ENCODE results near the gene RBM5. TPM values are rescaled to one million over a fixed set of nuclear protein-coding genes. Genes with fewer than 3 reads are reported as not detected.
A peak's percentile ranks its signal among the peaks of the same experiment; 100 is the strongest.

RBM5 gene
- total and polyA plus RNA-seq, 10 of the 15 experiments (the other 5 are each of a cell fraction or from before 2014, with no cell fraction given) = 35.1 to 347 (median 111) TPM

- Histone ChIP-seq H4K20me1 (ENCODE audit: control insufficient read depth, insufficient read depth) (no peaks in the 10 kb centered on the region), H3K4me2 (ENCODE audit: control insufficient read depth, insufficient read depth) (no peak overlapping the region), H3K9me3 (replicated peaks; ENCODE audit: control insufficient read depth, insufficient read depth, low read length) (no peaks in the 10 kb centered on the region), H3K4me3 (no peak overlapping the region), H3K4me1 (ENCODE audit: control insufficient read depth, insufficient read depth, low read length) (no peaks in the 10 kb centered on the region), H3K9ac (ENCODE audit: control insufficient read depth, insufficient read depth, low read length) (no peak overlapping the region), H2AFZ (ENCODE audit: control insufficient read depth, low read depth, low read length) (no peak overlapping the region), H3K36me3 (ENCODE audit: control insufficient read depth in 2 of 2, insufficient read depth in 2 of 2, low read length in 1 of 2) (no peaks in the 10 kb centered on the region), H3K79me2 (ENCODE audit: control insufficient read depth, insufficient read depth, low read length) (no peaks in the 10 kb centered on the region), H3K27ac (ENCODE audit: control insufficient read depth, insufficient read depth) (no peak overlapping the region), H3K27me3 (replicated peaks in 1 of 2; ENCODE audit: control insufficient read depth in 2 of 2, insufficient read depth in 2 of 2, low read length in 1 of 2) (peaks cover 0 to 2% of the 10 kb centered on the region in 2 experiments; a peak in 1 of 4 replicates)
- ATAC-seq (peak; percentile 45; the same call in 1 of the 3 replicates), DNase-seq (ENCODE audit: low read depth, low spot score) (no peak), FAIRE-seq (no peak)
- CTCF ChIA-PET = no interaction called here
- WGBS (ENCODE audit: insufficient coverage, insufficient replicate concordance, low lambda C conversion rate, missing lambda C conversion rate) = 39% methylated on average over 3 of the region's 3 CpGs
- peak in 1 of 3 experiments; percentile 9; a peak in 1 of 6 replicates for TF ChIP-seq CTCF (IDR thresholded peaks at IDR 0.05 in 2 of 3, conservative IDR thresholded peaks at IDR 0.05 in 1 of 3; ENCODE audit: control insufficient read depth in 2 of 3, extremely low read depth in 1 of 3, insufficient read depth in 1 of 3, low read depth in 3 of 3, low read length in 3 of 3)
- no peak for TF ChIP-seq IRF3 (IDR thresholded peaks at IDR 0.05)
- RAD21 ChIA-PET (ENCODE audit: unreplicated experiment) = no interaction called here
- in situ Hi-C loops (cut with MboI) = no loop called here
- BruUV-seq (replicated peaks) = no TSS peak
- POLR2A ChIA-PET = no interaction called here
- SMC1A ChIA-PET (ENCODE audit: uncharacterized antibody, unreplicated experiment) = no interaction called here
- intact Hi-C loops (cut with micrococcal nuclease; ENCODE audit: unreplicated experiment) = no loop called here
Measured at GRCh38 chr3:50146316-50146901, 57.7 kb downstream of the RBM5 start.

GRCh38 chr3:50147016-50147415, 58.3 kb downstream of the RBM5 start:
- H3K79me2 ChIP-seq (ENCODE audit: control insufficient read depth, insufficient read depth, low read length) = no peaks in the 10 kb centered on the region
- intact Hi-C loops (cut with micrococcal nuclease; ENCODE audit: unreplicated experiment) (no loop called here), in situ Hi-C loops (cut with MboI) (no loop called here)
- H2AFZ ChIP-seq (ENCODE audit: control insufficient read depth, low read depth, low read length) = no peak overlapping the region
- ChIA-PET SMC1A (ENCODE audit: uncharacterized antibody, unreplicated experiment) (no interaction called here), RAD21 (ENCODE audit: unreplicated experiment) (no interaction called here), POLR2A (no interaction called here), CTCF (no interaction called here)
- TF ChIP-seq KDM1A (IDR thresholded peaks at IDR 0.05; ENCODE audit: borderline replicate concordance) = no peak
- TF ChIP-seq PRDM15 (CRISPR knock-in tag; IDR thresholded peaks at IDR 0.05) = no peak
- TF ChIP-seq ZNF384 (IDR thresholded peaks at IDR 0.05; ENCODE audit: borderline replicate concordance, low read depth, low read length) = no peak
- TF ChIP-seq IKZF2 (IDR thresholded peaks at IDR 0.05) = no peak
- TF ChIP-seq SRF (IDR thresholded peaks at IDR 0.05; ENCODE audit: low read depth in 2 of 2, low read length in 2 of 2) = no peak
- FAIRE-seq = no peak
- no peaks in the 10 kb centered on the region for H3K4me1 ChIP-seq (ENCODE audit: control insufficient read depth, insufficient read depth, low read length)
- no peaks in the 10 kb centered on the region for H3K9me3 ChIP-seq (replicated peaks; ENCODE audit: control insufficient read depth, insufficient read depth, low read length)
- H3K36me3 ChIP-seq (ENCODE audit: control insufficient read depth in 2 of 2, insufficient read depth in 2 of 2, low read length in 1 of 2) = no peaks in the 10 kb centered on the region
- peaks cover 0 to 2% of the 10 kb centered on the region in 2 experiments; a peak in 2 of 4 replicates for H3K27me3 ChIP-seq (replicated peaks in 1 of 2; ENCODE audit: control insufficient read depth in 2 of 2, insufficient read depth in 2 of 2, low read length in 1 of 2)
- H3K4me3 ChIP-seq = no peak overlapping the region
- H3K27ac ChIP-seq (ENCODE audit: control insufficient read depth, insufficient read depth) = no peak overlapping the region
- no peak overlapping the region for H3K4me2 ChIP-seq (ENCODE audit: control insufficient read depth, insufficient read depth)
- DNase-seq (ENCODE audit: low read depth, low spot score) = no peak
- H3K9ac ChIP-seq (ENCODE audit: control insufficient read depth, insufficient read depth, low read length) = no peak overlapping the region
- BruUV-seq (replicated peaks) = no TSS peak
- no peak for ATAC-seq
- no peaks in the 10 kb centered on the region for H4K20me1 ChIP-seq (ENCODE audit: control insufficient read depth, insufficient read depth)
- 41% methylated on average over 7 of the region's 7 CpGs for WGBS (ENCODE audit: insufficient coverage, insufficient replicate concordance, low lambda C conversion rate, missing lambda C conversion rate)
